Smooth muscle cell of the brain vasculature (primary cell): Measurements from ENCODE around the gene THSD7B.
A peak's percentile ranks its signal among the peaks of the same experiment; 100 is the strongest.
"Not testable (repeated sequence)": the region's sequence is repeated elsewhere in the genome, so short reads cannot be mapped to it uniquely, and the experiment has no call there.

Experiments used
- DNase-seq: peaks from one replicate; pipeline ENCODE4 v3.0.0-alpha.2; 2012; ENCODE audit warnings: low read depth, low spot score

The THSD7B gene

DNA sequence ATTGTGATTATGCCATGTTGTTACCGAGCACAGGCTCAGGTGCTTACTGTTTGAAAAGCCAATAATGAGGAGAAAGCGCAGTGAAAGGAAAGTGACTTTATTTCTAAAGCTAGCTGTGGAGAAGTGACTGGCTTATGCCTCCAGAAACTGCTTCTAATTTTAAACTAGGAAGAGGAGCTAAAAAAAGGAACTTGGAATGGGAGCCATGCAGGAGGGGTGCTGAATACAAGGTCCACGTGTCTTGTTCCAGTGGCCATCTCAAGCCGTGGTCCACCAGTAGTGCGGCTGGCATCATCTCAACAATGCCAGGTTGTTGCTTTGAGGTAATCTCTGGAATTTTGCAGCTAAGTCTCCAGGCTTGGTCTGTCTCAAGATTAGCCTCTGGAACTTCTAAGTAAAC, 282.0 kb downstream of the THSD7B start:
- DNase-seq: no peak

DNA sequence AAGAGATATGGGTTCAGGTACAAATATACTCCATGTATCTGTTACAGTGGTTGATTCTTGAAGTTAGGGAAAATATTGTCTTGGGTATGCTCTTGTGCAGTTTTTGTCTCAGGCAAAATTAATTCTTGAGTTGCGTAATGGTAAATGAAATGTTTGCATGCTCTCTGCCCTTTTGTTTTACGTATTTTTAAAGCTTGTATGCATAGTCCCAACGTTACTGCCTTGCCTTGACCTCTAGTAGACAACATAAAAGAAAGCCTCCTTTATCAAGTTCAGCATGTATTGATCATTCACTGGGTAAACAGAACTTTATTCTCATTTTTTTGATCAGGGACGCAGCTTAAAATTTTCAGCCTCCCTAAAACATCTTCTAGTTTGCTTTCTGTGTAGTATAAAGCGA, 283.1 kb downstream of the THSD7B start:
- DNase-seq: no peak

DNA sequence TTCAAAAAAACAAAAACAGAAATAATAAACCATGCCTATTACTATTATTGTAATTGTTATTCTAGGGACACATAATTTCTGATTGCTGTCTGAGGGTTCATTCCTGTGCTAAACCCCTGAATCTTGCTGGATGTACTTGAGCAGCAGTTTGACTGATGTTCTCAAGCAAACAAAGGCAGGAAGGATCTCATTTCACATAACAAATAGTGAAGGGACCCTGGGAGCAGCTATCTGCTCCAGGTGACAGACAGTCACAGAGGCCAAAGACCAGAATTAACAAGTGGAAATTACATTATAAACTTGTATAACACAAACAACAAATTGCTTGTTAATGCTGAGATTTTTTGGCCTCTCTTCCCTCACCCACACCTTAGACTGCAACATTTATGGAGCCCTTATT, 284.2 kb downstream of the THSD7B start:
- DNase-seq: no peak

DNA sequence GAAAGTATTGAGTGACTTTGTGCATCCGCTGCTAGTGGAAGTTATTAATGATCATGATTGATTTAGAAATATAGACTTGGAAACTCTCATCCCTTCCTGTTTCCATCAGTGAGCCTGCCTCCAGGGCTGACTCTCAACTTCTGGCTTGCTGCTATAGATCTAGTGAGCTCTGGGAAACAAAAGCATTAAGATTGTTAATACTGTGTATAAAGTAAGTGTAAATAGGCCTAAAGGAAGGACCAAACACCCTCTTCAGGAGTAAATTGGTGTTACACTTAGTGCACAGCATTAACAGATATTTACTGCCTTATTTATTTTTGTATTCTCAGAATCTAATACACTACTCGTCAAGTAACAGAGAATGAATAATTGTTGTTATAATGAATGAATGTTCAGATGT, 285.6 kb downstream of the THSD7B start:
- no peak for DNase-seq

DNA sequence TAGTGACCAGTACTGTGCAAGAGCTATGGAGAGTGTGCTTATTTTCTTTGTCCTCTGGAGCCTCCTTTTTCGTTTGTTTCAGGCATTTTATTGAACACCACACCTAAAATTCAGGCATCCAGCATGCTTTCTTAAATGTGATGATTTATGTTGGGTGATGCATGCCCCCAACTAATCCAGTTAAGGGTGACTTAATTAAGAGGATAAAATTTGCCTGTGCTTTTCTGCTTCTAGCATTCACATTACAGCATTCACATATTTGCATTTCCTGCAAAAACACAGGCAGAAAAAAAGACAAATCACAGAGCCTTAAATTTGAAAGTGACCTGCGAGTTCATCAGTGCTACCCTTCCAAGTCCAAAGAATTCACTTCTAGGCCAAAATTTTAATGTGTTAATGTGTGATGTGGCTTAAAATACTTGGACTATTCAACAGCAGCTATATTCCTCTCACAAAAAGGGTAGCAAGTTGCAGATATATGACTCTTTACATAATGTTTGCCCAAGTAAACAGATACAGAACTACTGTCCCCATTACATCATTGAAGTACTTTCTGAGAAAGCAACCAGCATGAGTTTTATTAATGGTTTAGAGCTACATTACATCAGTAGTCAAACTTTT, 286.5 kb downstream of the THSD7B start:
- no peak for DNase-seq

DNA sequence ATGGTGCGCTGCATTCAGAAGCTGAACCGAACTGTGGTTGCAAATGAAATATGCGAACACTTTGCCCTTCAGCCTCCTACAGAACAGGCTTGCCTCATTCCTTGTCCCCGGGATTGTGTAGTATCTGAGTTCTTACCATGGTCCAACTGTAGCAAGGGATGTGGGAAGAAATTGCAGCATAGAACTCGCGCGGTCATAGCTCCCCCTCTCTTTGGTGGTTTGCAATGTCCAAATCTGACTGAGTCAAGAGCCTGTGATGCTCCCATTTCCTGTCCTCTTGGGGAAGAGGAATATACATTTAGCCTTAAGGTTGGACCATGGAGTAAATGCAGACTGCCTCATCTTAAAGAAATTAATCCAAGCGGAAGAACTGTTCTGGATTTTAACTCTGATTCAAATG, 291.4 kb downstream of the THSD7B start:
- no peak for DNase-seq

DNA sequence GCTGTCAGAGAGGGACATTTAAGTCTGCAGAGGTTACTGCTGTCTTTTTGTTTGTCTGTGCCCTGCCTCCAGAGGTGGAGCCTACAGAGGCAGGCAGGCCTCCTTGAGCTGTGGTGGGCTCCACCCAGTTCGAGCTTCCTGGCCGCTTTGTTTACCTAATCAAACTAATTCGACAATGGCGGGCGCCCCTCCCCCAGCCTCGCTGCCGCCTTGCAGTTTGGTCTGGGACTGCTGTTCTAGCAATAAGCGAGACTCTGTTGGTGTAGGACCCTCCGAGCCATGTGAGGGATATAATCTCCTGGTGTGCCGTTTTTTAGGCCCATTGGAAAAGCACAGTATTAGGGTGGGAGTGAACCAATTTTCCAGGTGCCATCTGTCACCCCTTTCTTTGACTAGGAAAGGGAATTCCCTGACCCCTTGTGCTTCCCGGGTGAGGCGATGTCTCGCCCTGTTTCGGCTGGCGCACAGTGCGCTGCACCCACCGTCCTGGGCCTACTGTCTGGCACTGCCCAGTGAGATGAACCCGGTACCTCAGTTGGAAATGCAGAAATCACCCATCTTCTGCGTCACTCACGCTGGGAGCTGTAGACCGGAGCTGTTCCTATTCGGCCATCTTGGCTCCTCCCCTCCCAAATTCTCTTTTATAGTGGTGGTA, 310.9 kb downstream of the THSD7B start:
- DNase-seq: not testable (repeated sequence)

DNA sequence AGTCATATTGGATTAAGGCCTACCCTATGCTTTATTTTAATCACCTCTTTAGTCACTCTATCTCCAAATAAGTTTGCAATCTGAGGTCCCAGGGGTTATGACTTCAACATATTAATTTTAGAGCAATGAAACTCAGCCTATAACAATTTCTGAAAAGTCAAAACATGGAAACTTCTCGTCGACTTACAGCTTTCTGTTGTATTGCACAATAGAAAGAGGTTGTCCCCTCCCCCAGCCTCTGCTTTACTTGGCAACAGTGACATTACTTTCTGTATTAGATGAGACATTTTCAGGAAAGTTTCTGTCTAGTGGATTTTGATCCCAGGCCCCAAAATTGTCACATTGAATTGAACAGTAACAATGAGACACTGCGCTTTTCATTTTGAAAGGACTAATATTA, 326.4 kb downstream of the THSD7B start:
- no peak for DNase-seq

DNA sequence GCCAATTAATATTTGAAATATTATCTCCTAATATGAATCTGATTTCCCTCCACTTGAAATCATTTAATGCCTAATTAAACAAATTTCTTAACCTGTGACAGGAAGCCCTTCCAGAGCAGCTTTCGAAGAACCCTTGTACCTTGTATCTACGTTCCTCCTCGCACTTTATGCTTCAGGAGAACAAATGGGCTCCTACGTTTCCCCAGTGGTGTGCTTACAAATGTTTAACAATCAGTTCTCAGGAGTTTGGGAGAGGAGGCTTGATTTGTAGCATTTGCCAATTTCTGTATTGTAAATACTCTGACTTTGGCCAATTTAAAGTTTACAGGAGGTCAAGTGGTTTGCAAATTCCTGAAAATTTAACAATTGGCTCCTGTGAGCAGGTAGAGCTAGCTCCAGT, 327.8 kb downstream of the THSD7B start:
- no peak for DNase-seq

DNA sequence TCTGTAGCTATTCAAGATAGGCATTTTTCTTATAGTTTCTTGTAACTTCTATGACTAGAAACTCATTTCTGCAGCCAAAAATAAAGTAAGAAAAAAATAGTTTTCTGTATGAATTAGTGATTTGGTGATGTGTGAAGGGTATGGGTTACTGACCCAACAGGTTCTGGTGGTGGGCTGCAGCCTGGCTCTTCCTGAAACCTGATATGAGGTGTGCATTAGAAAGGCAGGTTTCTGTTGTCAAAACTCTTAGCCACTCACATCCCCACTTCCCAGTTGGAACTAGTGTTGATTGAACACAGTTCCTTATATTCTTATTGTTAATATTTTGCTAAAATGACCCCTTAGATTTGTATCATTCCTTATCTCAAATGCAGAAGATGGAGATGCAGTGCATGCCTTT, 330.8 kb downstream of the THSD7B start:
- no peak for DNase-seq

DNA sequence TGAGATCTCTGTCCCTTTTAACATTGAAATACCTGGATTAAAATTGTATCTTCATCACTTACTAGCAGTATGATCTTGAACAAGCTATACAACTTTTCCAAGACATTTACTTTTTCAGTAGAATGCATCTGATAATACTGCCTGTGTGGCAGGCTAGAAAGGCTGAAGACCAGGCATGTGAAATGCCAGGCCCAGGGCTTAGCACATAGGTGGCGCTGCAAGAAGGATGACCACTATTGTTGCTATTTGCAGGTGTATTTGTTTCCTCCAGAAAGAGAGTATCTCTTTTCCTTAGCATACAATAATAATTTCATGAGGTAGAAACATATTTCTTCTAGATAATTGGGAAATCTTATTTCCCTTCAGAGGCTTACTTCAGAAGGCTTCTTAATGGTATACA, 331.3 kb downstream of the THSD7B start:
- DNase-seq: no peak

DNA sequence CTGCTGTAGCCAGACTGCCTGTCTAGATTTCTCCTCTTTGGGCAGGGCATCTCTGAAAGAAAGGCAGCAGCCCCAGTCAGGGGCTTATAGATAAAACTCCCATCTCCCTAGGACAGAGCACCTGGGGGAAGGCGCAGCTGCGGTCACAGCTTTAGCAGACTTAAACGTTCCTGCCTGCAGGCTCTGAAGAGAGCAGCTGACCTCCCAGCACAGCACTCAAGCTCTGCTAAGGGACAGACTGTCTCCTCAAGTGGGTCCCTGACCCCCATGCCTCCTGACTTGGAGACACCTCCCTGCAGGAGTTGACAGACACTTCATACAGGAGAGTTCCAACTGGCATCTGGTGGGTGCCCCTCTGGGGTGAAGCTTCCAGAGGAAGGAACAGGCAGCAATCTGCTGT, 336.5 kb downstream of the THSD7B start:
- not testable (repeated sequence) for DNase-seq

DNA sequence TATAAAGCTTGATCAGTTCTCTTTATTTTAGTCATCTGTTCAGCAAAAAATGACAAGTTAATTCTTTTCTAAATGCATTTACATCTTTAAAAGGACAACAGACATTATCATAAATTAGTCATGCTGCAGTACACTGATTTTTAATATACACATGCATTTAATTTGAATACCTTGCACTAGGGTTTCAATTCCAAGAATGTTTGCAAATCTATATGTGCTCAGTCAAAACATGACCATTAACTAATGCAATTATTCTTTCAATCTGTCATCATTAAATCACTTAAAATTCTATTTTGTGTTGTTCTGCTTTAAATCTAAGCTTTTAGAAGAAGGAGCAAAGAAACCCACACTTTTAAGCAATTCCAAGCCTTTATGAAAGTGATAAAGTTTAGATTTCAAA, 342.6 kb downstream of the THSD7B start:
- DNase-seq: no peak

DNA sequence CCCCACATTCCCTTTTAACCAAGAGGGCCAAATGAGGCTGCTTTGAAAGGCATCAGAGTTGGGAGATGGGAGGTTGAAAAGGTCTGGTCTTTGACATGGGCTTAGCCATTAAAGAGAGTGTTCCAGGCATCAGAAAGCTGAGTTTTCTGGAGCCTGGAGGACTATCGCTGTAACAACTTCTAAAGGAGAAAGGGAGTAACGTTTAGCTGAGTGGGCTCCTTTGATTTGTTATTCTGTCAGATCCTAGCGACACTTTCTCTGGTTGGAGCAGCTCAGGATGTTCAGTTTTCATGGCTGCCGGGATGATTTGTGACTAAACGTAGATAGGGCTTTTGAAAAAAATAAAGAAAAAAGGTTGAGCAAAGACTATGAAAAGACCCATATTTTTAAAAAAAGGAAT, 346.6 kb downstream of the THSD7B start:
- DNase-seq: no peak

DNA sequence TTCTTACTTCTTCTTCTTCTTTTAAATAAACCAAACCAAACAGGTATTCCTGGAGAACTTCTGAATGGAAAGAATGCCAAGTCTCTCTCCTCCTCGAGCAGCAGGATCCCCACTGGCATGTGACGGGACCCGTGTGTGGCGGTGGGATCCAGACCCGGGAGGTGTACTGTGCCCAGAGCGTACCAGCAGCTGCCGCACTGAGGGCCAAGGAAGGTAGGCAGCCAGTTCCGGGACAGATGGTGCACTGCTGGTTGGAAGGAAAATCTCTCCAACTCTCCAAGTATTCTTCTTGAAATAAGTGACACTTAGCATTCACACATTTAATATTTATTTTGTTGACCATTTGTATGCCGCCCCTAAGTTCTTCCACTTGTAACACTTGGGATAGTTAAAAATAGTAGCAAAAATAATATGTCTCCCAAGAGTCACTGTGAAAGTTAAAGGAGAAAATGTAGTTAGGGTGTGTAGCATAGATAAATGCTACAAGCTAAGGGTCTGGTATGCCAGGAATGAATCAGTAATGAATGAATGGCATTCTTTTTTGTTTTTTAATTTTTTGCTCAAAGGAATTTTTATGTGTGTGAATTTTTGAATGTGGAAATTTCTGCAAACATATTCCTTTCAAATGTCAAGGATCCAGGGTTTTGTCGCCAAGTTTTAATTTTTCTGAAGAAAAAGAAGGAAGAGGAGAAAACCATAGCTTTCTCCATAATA, 349.9 kb downstream of the THSD7B start:
- DNase-seq: no peak

DNA sequence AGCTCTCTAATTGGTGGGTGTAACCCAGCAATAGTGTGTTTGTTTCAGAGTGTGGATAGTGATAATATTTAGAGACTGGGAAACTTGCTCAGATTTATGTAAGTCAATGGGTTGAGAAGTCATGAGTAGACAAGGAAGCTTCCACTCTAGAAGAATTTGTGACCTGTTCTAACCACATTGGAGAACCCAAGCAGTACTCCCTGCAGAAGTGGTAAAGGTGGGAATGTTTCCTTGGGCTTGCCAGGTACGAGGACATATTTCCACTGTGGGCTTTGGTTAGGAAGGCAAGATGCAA, 350.4 kb downstream of the THSD7B start:
- no peak for DNase-seq

DNA sequence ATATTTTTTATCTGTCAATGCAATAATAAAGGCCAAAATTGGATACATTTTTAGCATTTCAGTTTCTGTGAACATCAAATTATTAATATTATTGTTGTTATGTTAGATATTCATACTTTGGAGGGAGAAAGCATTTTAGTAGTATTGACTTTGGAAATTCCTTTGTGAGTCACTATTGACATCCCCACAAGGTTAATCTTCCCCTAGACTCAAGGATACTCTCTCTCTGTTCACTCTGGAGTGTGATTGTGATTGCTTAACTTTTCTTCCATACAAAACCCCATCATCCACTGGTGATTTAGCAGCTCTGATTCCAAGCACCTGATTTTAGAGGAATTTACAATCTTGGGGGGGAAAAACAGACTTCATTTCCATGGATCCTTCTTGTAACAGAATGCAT, 352.0 kb downstream of the THSD7B start:
- DNase-seq: no peak

DNA sequence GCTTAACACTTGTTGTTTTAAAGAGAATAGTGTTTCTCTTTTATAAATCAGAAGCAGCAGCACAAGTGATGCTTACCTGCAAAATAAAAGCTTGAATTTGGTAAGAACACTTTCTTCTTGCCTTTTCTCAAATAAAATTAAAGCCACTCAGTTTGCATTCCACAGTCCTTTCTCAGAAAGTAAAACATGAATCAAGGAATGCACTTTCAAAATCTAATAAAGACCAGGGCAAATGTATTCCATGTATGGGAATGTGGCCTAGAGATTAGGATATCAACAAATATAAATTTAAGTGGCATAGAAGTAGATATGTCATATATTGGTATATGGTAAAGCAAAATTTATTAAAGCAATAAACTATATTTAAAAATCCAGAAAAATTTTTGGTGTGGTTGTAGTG, 352.8 kb downstream of the THSD7B start:
- DNase-seq: no peak

DNA sequence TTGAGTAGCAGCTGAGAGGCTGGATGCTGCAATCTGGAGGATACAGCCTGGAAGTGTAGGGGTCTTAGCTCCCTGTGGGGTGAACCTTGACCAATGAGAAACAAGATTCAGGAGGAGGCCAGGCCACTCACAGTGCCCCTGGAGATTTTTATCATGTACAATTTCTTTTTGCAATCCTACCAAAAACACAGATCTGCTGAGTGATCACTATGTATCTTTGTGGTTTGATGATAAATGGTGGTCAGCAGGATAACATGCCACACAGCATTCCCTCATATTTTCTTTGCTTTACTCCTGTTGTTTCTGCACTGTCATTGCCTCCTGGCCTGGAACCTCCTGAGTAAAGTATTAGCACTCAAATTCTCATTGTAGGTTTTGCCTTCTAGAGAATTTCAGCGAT, 357.9 kb downstream of the THSD7B start:
- peak; percentile 36 for DNase-seq

DNA sequence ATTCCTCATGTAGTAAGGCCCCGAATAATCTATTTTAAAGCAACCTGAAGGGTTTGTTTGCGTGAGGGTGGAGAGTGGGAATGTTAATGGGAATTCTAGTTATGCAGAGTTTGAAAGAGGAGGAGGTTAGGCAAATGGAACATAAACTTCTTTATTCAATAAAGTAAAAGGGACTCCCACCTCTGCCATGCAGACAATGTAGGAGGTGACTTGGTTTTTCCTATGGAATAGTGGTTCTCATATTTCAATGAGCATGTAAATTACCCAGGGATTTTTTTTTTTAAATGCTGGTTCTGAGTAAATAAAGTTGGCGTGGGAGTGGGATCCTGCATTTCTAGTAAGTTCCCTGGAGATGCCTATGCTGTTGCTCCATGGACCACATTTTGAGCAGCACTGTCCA, 367.9 kb downstream of the THSD7B start:
- no peak for DNase-seq

DNA sequence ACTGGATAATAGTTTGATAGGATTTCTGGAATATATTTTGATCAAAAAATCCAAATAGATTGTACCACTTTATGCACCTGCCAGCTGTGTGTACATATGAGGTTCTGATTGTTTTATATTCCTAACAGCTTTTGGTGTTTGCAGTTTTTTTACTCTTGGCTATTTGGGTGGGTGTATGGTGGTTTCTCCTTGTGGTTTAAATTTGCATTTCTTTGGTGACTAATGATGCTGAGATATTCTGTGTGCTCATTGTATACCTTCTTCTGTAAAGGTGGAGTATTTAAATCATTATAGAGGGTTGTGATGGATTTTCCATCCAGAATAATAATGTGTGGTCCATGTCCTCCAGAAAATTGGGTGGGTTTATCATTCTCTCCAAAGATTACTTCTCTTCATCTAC, 372.9 kb downstream of the THSD7B start:
- DNase-seq: no peak

DNA sequence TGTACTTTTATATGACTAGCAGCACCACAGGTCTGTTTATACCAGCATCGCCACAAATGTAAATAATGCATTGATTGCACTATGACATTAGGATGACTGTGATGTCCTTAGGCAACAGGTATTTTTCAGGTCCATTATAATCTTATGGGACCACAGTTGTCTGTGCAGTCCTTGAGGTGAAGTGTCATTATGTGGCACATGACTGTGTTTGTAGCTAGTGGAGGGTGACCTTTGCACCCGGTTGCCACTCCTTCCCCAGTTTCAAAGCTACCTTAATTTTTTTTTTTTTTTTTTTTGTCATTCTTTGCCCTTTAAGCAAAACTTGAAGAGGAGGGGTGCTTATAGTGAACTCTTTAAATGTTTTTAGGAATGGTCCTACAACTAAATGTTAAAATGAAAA, 386.4 kb downstream of the THSD7B start:
- no peak for DNase-seq

DNA sequence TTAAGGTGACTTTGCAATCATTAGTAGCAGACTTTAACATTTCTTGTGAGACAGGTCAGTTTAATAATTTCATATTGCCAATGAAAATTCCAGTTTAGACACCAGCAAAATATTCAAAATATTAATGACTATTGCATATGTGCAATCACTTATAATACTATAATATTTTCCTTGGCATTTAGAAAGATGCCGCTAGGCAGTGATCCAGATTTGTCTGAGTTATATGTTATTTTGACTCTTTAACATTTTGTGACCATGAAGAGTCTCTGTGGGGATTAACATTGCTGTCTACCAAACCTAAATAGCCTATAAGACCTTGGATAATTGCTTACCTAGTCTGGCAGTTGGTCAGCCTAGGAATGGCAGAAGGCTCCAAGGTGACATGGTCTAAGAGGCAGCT, 389.6 kb downstream of the THSD7B start:
- DNase-seq: no peak
